ENCODE data around the gene XPR1.

DNA sequence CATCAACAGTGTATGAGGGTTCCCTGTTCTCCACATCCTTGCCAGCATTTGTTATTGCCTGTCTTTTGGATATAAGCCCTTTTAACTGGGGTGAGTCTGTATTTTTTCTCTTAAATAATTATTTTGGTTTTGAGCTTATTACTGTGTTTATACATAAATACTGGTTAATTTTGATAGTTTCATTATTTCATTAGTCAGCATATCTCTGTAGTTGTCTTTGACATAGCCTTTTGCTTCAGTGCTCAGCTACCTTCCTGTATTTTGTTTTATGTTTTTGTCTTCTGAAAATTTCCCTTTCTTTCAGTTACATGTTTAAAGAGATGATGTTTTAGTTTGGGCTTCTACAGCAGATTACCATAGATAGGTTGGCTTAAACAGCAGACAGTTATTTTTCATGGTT, 138.1 kb downstream of the XPR1 start:
- TF ChIP-seq, protein P1, sequence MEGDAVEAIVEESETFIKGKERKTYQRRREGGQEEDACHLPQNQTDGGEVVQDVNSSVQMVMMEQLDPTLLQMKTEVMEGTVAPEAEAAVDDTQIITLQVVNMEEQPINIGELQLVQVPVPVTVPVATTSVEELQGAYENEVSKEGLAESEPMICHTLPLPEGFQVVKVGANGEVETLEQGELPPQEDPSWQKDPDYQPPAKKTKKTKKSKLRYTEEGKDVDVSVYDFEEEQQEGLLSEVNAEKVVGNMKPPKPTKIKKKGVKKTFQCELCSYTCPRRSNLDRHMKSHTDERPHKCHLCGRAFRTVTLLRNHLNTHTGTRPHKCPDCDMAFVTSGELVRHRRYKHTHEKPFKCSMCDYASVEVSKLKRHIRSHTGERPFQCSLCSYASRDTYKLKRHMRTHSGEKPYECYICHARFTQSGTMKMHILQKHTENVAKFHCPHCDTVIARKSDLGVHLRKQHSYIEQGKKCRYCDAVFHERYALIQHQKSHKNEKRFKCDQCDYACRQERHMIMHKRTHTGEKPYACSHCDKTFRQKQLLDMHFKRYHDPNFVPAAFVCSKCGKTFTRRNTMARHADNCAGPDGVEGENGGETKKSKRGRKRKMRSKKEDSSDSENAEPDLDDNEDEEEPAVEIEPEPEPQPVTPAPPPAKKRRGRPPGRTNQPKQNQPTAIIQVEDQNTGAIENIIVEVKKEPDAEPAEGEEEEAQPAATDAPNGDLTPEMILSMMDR (IDR thresholded peaks at IDR 0.05): no peak
- TF ChIP-seq POLR2A (IDR thresholded peaks at IDR 0.05): no peak
